GM12878 (cell line): ENCODE measurements around the gene CDH8.

Experiments
- CTCF ChIP-seq, 3 experiments: IDR thresholded peaks in 2 of 3; conservative IDR thresholded peaks in 1 of 3; 2 replicates each; pipeline ENCODE4 v1.5.1; 2011; ENCODE audit warnings: low read depth in 3 of 3, low read length in 3 of 3, mild to moderate bottlenecking in 3 of 3, control low read depth in 2 of 3, moderate library complexity in 2 of 3, inconsistent platforms in 1 of 3, mixed read lengths in 1 of 3; ENCODE audit not compliant: control insufficient read depth in 2 of 3, insufficient read depth in 1 of 3; ENCODE audit errors: extremely low read depth in 1 of 3
- SMARCA5 ChIP-seq: fragments of 450-650 bp; IDR thresholded peaks from 2 replicates; pipeline ENCODE4 v1.6.1; 2017; ENCODE audit warnings: mild to moderate bottlenecking

GRCh38 chr16:62034231-62035114, 1.8 kb downstream of the CDH8 start:
- TF ChIP-seq CTCF (IDR thresholded peaks at IDR 0.05 in 2 of 3, conservative IDR thresholded peaks at IDR 0.05 in 1 of 3; ENCODE audit: control insufficient read depth in 2 of 3, extremely low read depth in 1 of 3, insufficient read depth in 1 of 3, low read depth in 3 of 3, low read length in 3 of 3): no peak
- TF ChIP-seq SMARCA5: no peak
